Measurements from ENCODE around the gene CIB2.

GRCh38 chr15:78103406-78104118 is 27.7 kb downstream of the CIB2 start:
- TF ChIP-seq CTCF (conservative IDR thresholded peaks at IDR 0.05) (no peak), EZH2 (IDR thresholded peaks at IDR 0.05; ENCODE audit: low read depth) (no peak)

Measured in PC-9 (cell line).